Thoracic aorta endothelial cell (primary cell): ENCODE data around the gene HEMGN. TPM values are rescaled to one million over a fixed set of nuclear protein-coding genes. Genes with fewer than 3 reads are reported as not detected.

Source experiments
- small RNA-seq: library from RNA; depleted of rRNA; stranded (forward); fragments of <200 nt; gene quantifications from one replicate; pipeline ENCODE3, GENCODE V24; 2012
- total RNA-seq: library from RNA; depleted of rRNA; stranded (reverse); fragments of >200 nt; gene quantifications from 2 replicates; pipeline ENCODE4 v1.2.3, GENCODE V29; 2012

HEMGN gene
- total RNA-seq: not detected in 2 replicates

GRCh38 chr9:97938081-97938644 is at the start of gene HEMGN:
HEMGN (minus strand) TSS chr9:97938172; CDS start chr9:97938136, 36 bp downstream.

GRCh38 chr9:97982683-97983588 is 45.0 kb upstream of the HEMGN start, which contains the start of gene ANP32B:
ANP32B (plus strand) TSS chr9:97983341; CDS start chr9:97983556, 215 bp downstream.

GRCh38 chr9:97921959-97922724 is 15.8 kb downstream of the HEMGN start, which contains the start of gene TRMO:
TRMO (minus strand) TSS chr9:97922500; CDS start chr9:97922493, 7 bp downstream.

Small RNA genes within 50 kb of the gene (small RNA-seq; reads per million reads assigned to genes)
- gene RF00019: not detected

Other genes with a start within 250 kb of the HEMGN start
- gene XPA, start 240.8 kb downstream of the HEMGN start, total RNA-seq: 12.9 and 15.8 TPM in 2 replicates
- gene FOXE1, start 84.9 kb downstream of the HEMGN start, total RNA-seq: not detected in 2 replicates
- 14.5 and 14.8 TPM in 2 replicates for gene TRMO, start 15.7 kb downstream of the HEMGN start, total RNA-seq
- 29.4 and 30.7 TPM in 2 replicates for gene ANP32B, start 45.2 kb upstream of the HEMGN start, total RNA-seq
- 77.8 and 79.4 TPM in 2 replicates for gene NANS, start 118.6 kb upstream of the HEMGN start, total RNA-seq
- 8.2 and 12.2 TPM in 2 replicates for gene TRIM14, start 181.1 kb upstream of the HEMGN start, total RNA-seq